Measurements from ENCODE around the gene P3H4. TPM values are rescaled to one million over a fixed set of nuclear protein-coding genes. Genes with fewer than 3 reads are reported as not detected.

Gene P3H4
- total and polyA plus RNA-seq, 12 donors, result 2.0 to 7.5 (median 3.9) TPM

- Histone ChIP-seq H3K27ac (no peak overlapping the region), H3K4me3 (no peak overlapping the region), H3K9me3 (no peaks in the 10 kb centered on the region), H3K27me3 (no peaks in the 10 kb centered on the region), H3K4me1 (no peaks in the 10 kb centered on the region), H3K36me3 (peaks cover 0 to 45% (median 10%) of the 10 kb centered on the region in 9 donors)
- intact Hi-C loops (cut with DNase I), result no loop called here
- WGBS, 2 donors, result 90 to 93% methylated on average over 1 of the region's 1 CpG
- TF ChIP-seq CTCF (IDR thresholded peaks at IDR 0.05), result no peak
- ATAC-seq (no peak), DNase-seq (no peak)
Measured at GRCh38 chr17:41823141-41823524, 11.4 kb upstream of the P3H4 start.

- Histone ChIP-seq H3K36me3 (peaks cover 0 to 43% (median 7%) of the 10 kb centered on the region in 9 donors), H3K4me3 (no peak overlapping the region), H3K27me3 (no peaks in the 10 kb centered on the region), H3K27ac (no peak overlapping the region), H3K9me3 (no peaks in the 10 kb centered on the region), H3K4me1 (no peaks in the 10 kb centered on the region)
- no peak for TF ChIP-seq CTCF (IDR thresholded peaks at IDR 0.05)
- DNase-seq, result no peak
- intact Hi-C loops (cut with DNase I), result no loop called here
- no peak for ATAC-seq
- WGBS, 2 donors, result 79 to 83% methylated on average over 12 of the region's 12 CpGs
Measured at GRCh38 chr17:41822216-41823140, 10.7 kb upstream of the P3H4 start.

GRCh38 chr17:41821776-41822175, 10.0 kb upstream of the P3H4 start:
- Histone ChIP-seq H3K27ac (no peak overlapping the region), H3K4me1 (no peaks in the 10 kb centered on the region), H3K36me3 (peaks cover 0 to 36% (median under 1%) of the 10 kb centered on the region in 9 donors), H3K9me3 (no peaks in the 10 kb centered on the region), H3K27me3 (no peaks in the 10 kb centered on the region), H3K4me3 (no peak overlapping the region)
- ATAC-seq (no peak), DNase-seq (no peak)
- WGBS, 2 donors, result 87 to 90% methylated on average over 14 of the region's 14 CpGs
- no peak for TF ChIP-seq CTCF (IDR thresholded peaks at IDR 0.05)
- intact Hi-C loops (cut with DNase I), result no loop called here

- Histone ChIP-seq H3K9me3 (no peaks in the 10 kb centered on the region), H3K27ac (no peak overlapping the region), H3K36me3 (peaks cover 0 to 8% (median 0%) of the 10 kb centered on the region in 9 donors), H3K27me3 (peaks cover 0 to 1% (median 0%) of the 10 kb centered on the region in 7 donors), H3K4me3 (no peak overlapping the region), H3K4me1 (peaks cover 0 to 7% (median 2%) of the 10 kb centered on the region in 9 donors)
- ATAC-seq (no peak), DNase-seq (no peak)
- WGBS, 2 donors, result 97 to 98% methylated on average over 20 of the region's 20 CpGs
- no peak for TF ChIP-seq CTCF (IDR thresholded peaks at IDR 0.05)
- intact Hi-C loops (cut with DNase I), result no loop called here
Measured at GRCh38 chr17:41818024-41818423, 6.3 kb upstream of the P3H4 start.

Measured in heart right ventricle (tissue), 16 donors.